Liver (tissue), 9 donors: Measurements from ENCODE around the gene ZNF536. TPM values are rescaled to one million over a fixed set of nuclear protein-coding genes. Genes with fewer than 3 reads are reported as not detected.

Source experiments
- DNase-seq: peaks from one replicate; pipeline ENCODE4 v3.0.0-alpha.2; 2017; ENCODE audit warnings: low spot score
- H3K27ac ChIP-seq, 2 donors: one replicate each; pipeline ENCODE4 v1.7.0; 2013; ENCODE audit warnings: inconsistent platforms in 2 of 2, low read length in 2 of 2, control low read depth in 1 of 2, low read depth in 1 of 2, mild to moderate bottlenecking in 1 of 2
- H3K27me3 ChIP-seq, 4 donors: one replicate each; pipeline versions ENCODE4 v1.6.1 to v1.7.0; 2013; ENCODE audit warnings: low read length in 3 of 4, inconsistent platforms in 1 of 4, mild to moderate bottlenecking in 1 of 4, moderate library complexity in 1 of 4; ENCODE audit not compliant: control insufficient read depth in 4 of 4, insufficient read depth in 4 of 4
- H3K36me3 ChIP-seq, 4 donors: one replicate each; pipeline versions ENCODE4 v1.6.1 to v1.7.0; 2013; ENCODE audit warnings: low read length in 3 of 4, mild to moderate bottlenecking in 3 of 4, low read depth in 1 of 4, moderate library complexity in 1 of 4; ENCODE audit not compliant: control insufficient read depth in 4 of 4, insufficient read depth in 3 of 4
- H3K4me1 ChIP-seq, 4 donors: one replicate each; pipeline versions ENCODE4 v1.6.1 to v1.7.0; 2013; ENCODE audit warnings: low read length in 3 of 4, mild to moderate bottlenecking in 3 of 4, moderate library complexity in 1 of 4; ENCODE audit not compliant: control insufficient read depth in 4 of 4, insufficient read depth in 4 of 4
- H3K4me3 ChIP-seq, 3 donors: one replicate each; pipeline versions ENCODE4 v1.6.1 to v1.7.0; 2013; ENCODE audit warnings: low read length in 3 of 3, control low read depth in 1 of 3, low read depth in 1 of 3, mild to moderate bottlenecking in 1 of 3
- H3K9ac ChIP-seq, 2 donors: one replicate each; pipeline ENCODE4 v1.7.0; 2013; ENCODE audit warnings: low read length in 2 of 2, mild to moderate bottlenecking in 2 of 2, moderate library complexity in 2 of 2, control low read depth in 1 of 2, low read depth in 1 of 2
- H3K9me3 ChIP-seq, 4 donors: one replicate each; pipeline versions ENCODE4 v1.6.1 to v1.7.0; 2013; ENCODE audit warnings: low read length in 3 of 4; ENCODE audit not compliant: control insufficient read depth in 4 of 4
- ATF3 ChIP-seq: IDR thresholded peaks from 2 replicates; pipeline ENCODE4 v1.6.1; 2016; ENCODE audit warnings: antibody characterized with exemption
- CTCF ChIP-seq: fragments of 150-350 bp; IDR thresholded peaks from 2 replicates; pipeline ENCODE4 v1.5.1; 2017; ENCODE audit warnings: improper control_type of control experiment, low read depth, low read length; ENCODE audit not compliant: missing input control
- EGR1 ChIP-seq, 2 donors: IDR thresholded peaks; 2 replicates each; pipeline ENCODE4 v1.6.1; 2016 to 2018; ENCODE audit warnings: antibody characterized with exemption in 2 of 2, low read depth in 2 of 2
- FOXA2 ChIP-seq: IDR thresholded peaks from 2 replicates; pipeline ENCODE4 v1.6.1; 2016; ENCODE audit warnings: antibody characterized with exemption
- HNF4A ChIP-seq, 2 donors: conservative IDR thresholded peaks; 2 replicates each; pipeline ENCODE4 v1.6.1; 2016; ENCODE audit warnings: antibody characterized with exemption in 2 of 2, mild to moderate bottlenecking in 2 of 2
- HNF4G ChIP-seq: IDR thresholded peaks from 2 replicates; pipeline ENCODE4 v1.6.1; 2016; ENCODE audit warnings: antibody characterized with exemption
- JUND ChIP-seq, 2 donors: IDR thresholded peaks; 2 replicates each; pipeline ENCODE4 v1.6.1; 2016; ENCODE audit warnings: antibody characterized with exemption in 2 of 2
- MAX ChIP-seq: IDR thresholded peaks from 2 replicates; pipeline ENCODE4 v1.6.1; 2016; ENCODE audit warnings: antibody characterized with exemption
- NR2F2 ChIP-seq: IDR thresholded peaks from 2 replicates; pipeline ENCODE4 v1.6.1; 2016; ENCODE audit warnings: antibody characterized with exemption
- RAD21 ChIP-seq, 2 donors: IDR thresholded peaks; 2 replicates each; pipeline ENCODE4 v1.6.1; 2016; ENCODE audit warnings: antibody characterized with exemption in 2 of 2, mild to moderate bottlenecking in 2 of 2
- RXRA ChIP-seq, 2 donors: IDR thresholded peaks; 2 replicates each; pipeline ENCODE4 v1.6.1; 2017 to 2018; ENCODE audit warnings: antibody characterized with exemption in 2 of 2, mild to moderate bottlenecking in 1 of 2
- SP1 ChIP-seq: IDR thresholded peaks from 2 replicates; pipeline ENCODE4 v1.6.1; 2018; ENCODE audit warnings: antibody characterized with exemption, mild to moderate bottlenecking
- TAF1 ChIP-seq: conservative IDR thresholded peaks from 2 replicates; pipeline ENCODE4 v1.6.1; 2016; ENCODE audit warnings: antibody characterized with exemption, mild to moderate bottlenecking
- WGBS: extraction: QIAGEN DNeasy Blood & Tissue Kit; methylation state at CpG from one replicate; pipeline ENCODE4 v1.1.7; 2013; 5-methylcytosine and 5-hydroxymethylcytosine counted together
- polyA plus RNA-seq, 2 donors: library from polyadenylated mRNA; stranded (reverse) in 1 of 2; unstranded in 1 of 2; fragments of 200-250 nt in 1 of 2; fragments of >200 nt in 1 of 2; fragmentation: Nextera tagmentation in 1 of 2; extraction: Ambion mirVana in 1 of 2; gene quantifications; one replicate each; pipeline versions ENCODE4 v1.2.1 to v1.2.3, GENCODE V29; 2013 to 2015
- total RNA-seq, 2 donors: library from RNA; depleted of rRNA; stranded (reverse); fragments of >200 nt; gene quantifications; one replicate each; pipeline ENCODE4 v1.2.3, GENCODE V29; 2014
- TF ChIP-seq, protein P1 (sequence below): IDR thresholded peaks from 2 replicates; pipeline ENCODE4 v1.6.1; 2016; ENCODE audit warnings: antibody characterized with exemption, mild to moderate bottlenecking
- TF ChIP-seq, protein P2 (sequence below): IDR thresholded peaks from 2 replicates; pipeline ENCODE4 v1.6.1; 2016; ENCODE audit warnings: antibody characterized with exemption
- donor health status: healthy.
- donor health status: healthy.
- donor health status: healthy.
- donor health status: healthy.
- donor health status: healthy.

ZNF536 gene
- total and polyA plus RNA-seq, 4 donors, result 0.02 to 0.17 (median 0.08) TPM

DNA sequence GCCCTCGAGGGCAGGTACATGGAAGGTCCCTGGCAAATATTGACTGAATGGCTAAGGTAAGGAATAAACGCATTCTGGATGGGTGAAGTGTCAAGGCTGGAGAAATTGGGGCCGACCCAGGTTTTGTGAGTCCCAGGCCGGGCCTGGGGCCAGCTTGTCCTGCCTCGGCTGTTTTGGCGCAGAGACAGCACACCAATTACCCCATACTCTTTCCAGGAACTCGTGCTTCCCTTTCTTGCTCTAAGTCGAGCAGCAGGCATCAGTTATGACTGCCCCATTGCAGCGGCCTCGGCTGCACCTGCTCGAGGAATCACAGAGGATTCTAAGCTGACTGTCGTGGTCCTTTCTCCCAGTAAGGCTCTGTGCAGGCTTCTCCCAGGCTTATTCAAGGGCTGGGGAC lies 67.1 kb downstream of the ZNF536 start:
- no peak overlapping the region for H3K27ac ChIP-seq
- no peaks in the 10 kb centered on the region for H3K27me3 ChIP-seq
- WGBS, result 71% methylated on average over 12 of the region's 12 CpGs
- no peak for DNase-seq
- H3K4me3 ChIP-seq, result no peak overlapping the region
- H3K9ac ChIP-seq, result no peak overlapping the region
- no peaks in the 10 kb centered on the region for H3K36me3 ChIP-seq
- H3K4me1 ChIP-seq, result no peaks in the 10 kb centered on the region
- peaks cover 0 to 4% (median 0%) of the 10 kb centered on the region in 4 donors for H3K9me3 ChIP-seq
- TF ChIP-seq HNF4G (no peak), ATF3 (no peak), NR2F2 (no peak), SP1 (no peak), HNF4A (conservative IDR thresholded peaks at IDR 0.05) (no peak), EGR1 (IDR thresholded peaks at IDR 0.05; ENCODE audit: low read depth in 2 of 2) (no peak)

DNA sequence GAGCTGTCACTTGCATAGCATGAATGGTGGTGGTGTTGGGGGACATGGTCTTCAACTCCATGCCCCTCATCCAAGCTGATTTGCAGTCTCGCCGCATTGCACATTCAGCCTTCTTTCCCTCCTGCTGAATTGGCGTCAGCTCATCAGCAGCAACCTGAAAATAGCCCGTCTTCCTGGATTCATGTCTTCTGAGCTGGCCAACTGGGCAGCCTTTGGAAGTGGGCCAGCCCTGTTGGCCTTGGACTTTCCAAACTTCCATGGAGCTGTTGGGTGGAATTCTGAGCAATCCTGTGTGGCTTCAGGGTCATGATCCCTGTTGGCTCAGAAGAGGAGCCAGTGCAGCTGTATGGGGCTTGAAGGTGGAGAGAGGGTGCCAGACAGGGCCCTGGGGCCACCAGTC lies 68.8 kb downstream of the ZNF536 start:
- Histone ChIP-seq H3K27ac (no peak overlapping the region), H3K36me3 (no peaks in the 10 kb centered on the region), H3K27me3 (no peaks in the 10 kb centered on the region), H3K9ac (no peak overlapping the region), H3K4me1 (no peaks in the 10 kb centered on the region), H3K9me3 (no peaks in the 10 kb centered on the region), H3K4me3 (no peak overlapping the region)
- DNase-seq, result no peak
- WGBS, result 75% methylated on average over 4 of the region's 4 CpGs
- TF ChIP-seq RAD21 (IDR thresholded peaks at IDR 0.05) (no peak), ATF3 (no peak), FOXA2 (no peak), HNF4A (conservative IDR thresholded peaks at IDR 0.05) (no peak), MAX (no peak), CTCF (no peak), RXRA (IDR thresholded peaks at IDR 0.05) (no peak), HNF4G (no peak), NR2F2 (no peak), TAF1 (no peak), JUND (IDR thresholded peaks at IDR 0.05) (no peak)
- TF ChIP-seq, protein P1, sequence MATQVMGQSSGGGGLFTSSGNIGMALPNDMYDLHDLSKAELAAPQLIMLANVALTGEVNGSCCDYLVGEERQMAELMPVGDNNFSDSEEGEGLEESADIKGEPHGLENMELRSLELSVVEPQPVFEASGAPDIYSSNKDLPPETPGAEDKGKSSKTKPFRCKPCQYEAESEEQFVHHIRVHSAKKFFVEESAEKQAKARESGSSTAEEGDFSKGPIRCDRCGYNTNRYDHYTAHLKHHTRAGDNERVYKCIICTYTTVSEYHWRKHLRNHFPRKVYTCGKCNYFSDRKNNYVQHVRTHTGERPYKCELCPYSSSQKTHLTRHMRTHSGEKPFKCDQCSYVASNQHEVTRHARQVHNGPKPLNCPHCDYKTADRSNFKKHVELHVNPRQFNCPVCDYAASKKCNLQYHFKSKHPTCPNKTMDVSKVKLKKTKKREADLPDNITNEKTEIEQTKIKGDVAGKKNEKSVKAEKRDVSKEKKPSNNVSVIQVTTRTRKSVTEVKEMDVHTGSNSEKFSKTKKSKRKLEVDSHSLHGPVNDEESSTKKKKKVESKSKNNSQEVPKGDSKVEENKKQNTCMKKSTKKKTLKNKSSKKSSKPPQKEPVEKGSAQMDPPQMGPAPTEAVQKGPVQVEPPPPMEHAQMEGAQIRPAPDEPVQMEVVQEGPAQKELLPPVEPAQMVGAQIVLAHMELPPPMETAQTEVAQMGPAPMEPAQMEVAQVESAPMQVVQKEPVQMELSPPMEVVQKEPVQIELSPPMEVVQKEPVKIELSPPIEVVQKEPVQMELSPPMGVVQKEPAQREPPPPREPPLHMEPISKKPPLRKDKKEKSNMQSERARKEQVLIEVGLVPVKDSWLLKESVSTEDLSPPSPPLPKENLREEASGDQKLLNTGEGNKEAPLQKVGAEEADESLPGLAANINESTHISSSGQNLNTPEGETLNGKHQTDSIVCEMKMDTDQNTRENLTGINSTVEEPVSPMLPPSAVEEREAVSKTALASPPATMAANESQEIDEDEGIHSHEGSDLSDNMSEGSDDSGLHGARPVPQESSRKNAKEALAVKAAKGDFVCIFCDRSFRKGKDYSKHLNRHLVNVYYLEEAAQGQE, result no peak
- TF ChIP-seq, protein P2, sequence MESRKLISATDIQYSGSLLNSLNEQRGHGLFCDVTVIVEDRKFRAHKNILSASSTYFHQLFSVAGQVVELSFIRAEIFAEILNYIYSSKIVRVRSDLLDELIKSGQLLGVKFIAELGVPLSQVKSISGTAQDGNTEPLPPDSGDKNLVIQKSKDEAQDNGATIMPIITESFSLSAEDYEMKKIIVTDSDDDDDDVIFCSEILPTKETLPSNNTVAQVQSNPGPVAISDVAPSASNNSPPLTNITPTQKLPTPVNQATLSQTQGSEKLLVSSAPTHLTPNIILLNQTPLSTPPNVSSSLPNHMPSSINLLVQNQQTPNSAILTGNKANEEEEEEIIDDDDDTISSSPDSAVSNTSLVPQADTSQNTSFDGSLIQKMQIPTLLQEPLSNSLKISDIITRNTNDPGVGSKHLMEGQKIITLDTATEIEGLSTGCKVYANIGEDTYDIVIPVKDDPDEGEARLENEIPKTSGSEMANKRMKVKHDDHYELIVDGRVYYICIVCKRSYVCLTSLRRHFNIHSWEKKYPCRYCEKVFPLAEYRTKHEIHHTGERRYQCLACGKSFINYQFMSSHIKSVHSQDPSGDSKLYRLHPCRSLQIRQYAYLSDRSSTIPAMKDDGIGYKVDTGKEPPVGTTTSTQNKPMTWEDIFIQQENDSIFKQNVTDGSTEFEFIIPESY, result no peak
